Peyer's patch (tissue), 4 donors: ENCODE data around the gene TTC31.

Experiments used
- CTCF ChIP-seq, 6 experiments: fragments of 450-650 bp in 4 of 6; fragments of 200-600 bp in 2 of 6; sonication (generic) in 1 of 6; IDR thresholded peaks; one replicate each; pipeline ENCODE4 v1.5.1; 2017 to 2019; ENCODE audit warnings: antibody characterized with exemption in 6 of 6, mild to moderate bottlenecking in 3 of 6, moderate library complexity in 1 of 6
- POLR2A ChIP-seq, 2 donors: fragments of 450-650 bp; IDR thresholded peaks; one replicate each; pipeline ENCODE4 v1.5.1; 2017; ENCODE audit warnings: antibody characterized with exemption in 2 of 2, mild to moderate bottlenecking in 2 of 2, moderate library complexity in 2 of 2

GRCh38 chr2:74525717-74526648 lies 43.1 kb downstream of the TTC31 start, which contains the start of gene DQX1:
- TF ChIP-seq CTCF (IDR thresholded peaks at IDR 0.05), result no peak
- peak; percentile 68 to 88 for TF ChIP-seq POLR2A (IDR thresholded peaks at IDR 0.05)
